ENCODE results near the gene LSAMP. TPM values are rescaled to one million over a fixed set of nuclear protein-coding genes. Genes with fewer than 3 reads are reported as not detected.

Gene LSAMP
- total RNA-seq, 1 donor from 2014 or later: 3.7 TPM

- Histone ChIP-seq H3K27me3 (ENCODE audit: control insufficient read depth in 3 of 3, insufficient read depth in 3 of 3, low read length in 3 of 3) (no peaks in the 10 kb centered on the region), H3K4me1 (ENCODE audit: control insufficient read depth in 3 of 3, insufficient read depth in 3 of 3, low read length in 3 of 3) (no peaks in the 10 kb centered on the region), H3K36me3 (ENCODE audit: control insufficient read depth in 3 of 3, insufficient read depth in 3 of 3, low read length in 3 of 3) (no peaks in the 10 kb centered on the region), H3K27ac (ENCODE audit: low read depth, low read length) (no peak overlapping the region), H3K9me3 (ENCODE audit: control insufficient read depth in 3 of 3, low read length in 3 of 3) (no peaks in the 10 kb centered on the region), H3K9ac (ENCODE audit: low read depth in 1 of 3, low read length in 3 of 3) (no peak overlapping the region), H3K4me3 (ENCODE audit: low read length in 3 of 3) (no peak overlapping the region)
Observed at GRCh38 chr3:116453666-116454346, 8.5 kb upstream of the LSAMP start.

GRCh38 chr3:116449546-116450350 is 4.5 kb upstream of the LSAMP start:
- no peak overlapping the region for H3K27ac ChIP-seq (ENCODE audit: low read depth, low read length)
- H3K36me3 ChIP-seq (ENCODE audit: control insufficient read depth in 3 of 3, insufficient read depth in 3 of 3, low read length in 3 of 3): no peaks in the 10 kb centered on the region
- H3K4me3 ChIP-seq (ENCODE audit: low read length in 3 of 3): no peak overlapping the region
- H3K9ac ChIP-seq (ENCODE audit: low read depth in 1 of 3, low read length in 3 of 3): no peak overlapping the region
- peaks cover 3 to 7% (median 3%) of the 10 kb centered on the region in 3 donors for H3K27me3 ChIP-seq (ENCODE audit: control insufficient read depth in 3 of 3, insufficient read depth in 3 of 3, low read length in 3 of 3)
- H3K9me3 ChIP-seq (ENCODE audit: control insufficient read depth in 3 of 3, low read length in 3 of 3): no peaks in the 10 kb centered on the region
- no peaks in the 10 kb centered on the region for H3K4me1 ChIP-seq (ENCODE audit: control insufficient read depth in 3 of 3, insufficient read depth in 3 of 3, low read length in 3 of 3)

DNA sequence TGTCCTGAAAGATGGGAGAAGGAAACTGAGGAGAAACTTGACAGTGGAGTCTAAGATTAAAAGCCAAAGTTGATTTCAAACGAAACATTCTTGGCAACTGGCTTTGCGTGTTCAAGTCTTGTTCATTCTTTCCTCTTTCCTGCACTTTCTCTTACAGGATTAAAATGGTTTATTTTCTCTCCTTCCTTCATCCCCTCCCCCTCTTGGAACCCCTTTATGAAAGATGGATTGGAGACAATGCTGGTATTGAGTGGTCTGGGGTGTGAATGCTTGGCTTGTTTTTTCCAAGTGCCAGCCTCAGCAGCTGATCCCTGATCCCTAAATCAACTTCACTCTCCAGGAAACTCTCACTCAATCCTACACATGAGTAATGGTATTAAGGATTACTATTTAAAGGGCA is 703 bp upstream of the LSAMP start:
- Histone ChIP-seq H3K27me3 (ENCODE audit: control insufficient read depth in 3 of 3, insufficient read depth in 3 of 3, low read length in 3 of 3) (peaks cover 7 to 12% (median 8%) of the 10 kb centered on the region in 3 donors), H3K36me3 (ENCODE audit: control insufficient read depth in 3 of 3, insufficient read depth in 3 of 3, low read length in 3 of 3) (no peaks in the 10 kb centered on the region), H3K4me3 (ENCODE audit: low read length in 3 of 3) (no peak overlapping the region), H3K9ac (ENCODE audit: low read depth in 1 of 3, low read length in 3 of 3) (no peak overlapping the region), H3K4me1 (ENCODE audit: control insufficient read depth in 3 of 3, insufficient read depth in 3 of 3, low read length in 3 of 3) (no peaks in the 10 kb centered on the region), H3K9me3 (ENCODE audit: control insufficient read depth in 3 of 3, low read length in 3 of 3) (no peaks in the 10 kb centered on the region), H3K27ac (ENCODE audit: low read depth, low read length) (no peak overlapping the region)

- H3K4me1 ChIP-seq (ENCODE audit: control insufficient read depth in 3 of 3, insufficient read depth in 3 of 3, low read length in 3 of 3): no peaks in the 10 kb centered on the region
- H3K27ac ChIP-seq (ENCODE audit: low read depth, low read length): no peak overlapping the region
- H3K9ac ChIP-seq (ENCODE audit: low read depth in 1 of 3, low read length in 3 of 3): no peak overlapping the region
- peak overlapping the region in 2 of 3 donors; percentile 43 to 51 for H3K4me3 ChIP-seq (ENCODE audit: low read length in 3 of 3)
- H3K27me3 ChIP-seq (ENCODE audit: control insufficient read depth in 3 of 3, insufficient read depth in 3 of 3, low read length in 3 of 3): peaks cover 7 to 12% (median 8%) of the 10 kb centered on the region in 3 donors
- no peaks in the 10 kb centered on the region for H3K9me3 ChIP-seq (ENCODE audit: control insufficient read depth in 3 of 3, low read length in 3 of 3)
- H3K36me3 ChIP-seq (ENCODE audit: control insufficient read depth in 3 of 3, insufficient read depth in 3 of 3, low read length in 3 of 3): no peaks in the 10 kb centered on the region
Observed at GRCh38 chr3:116444819-116445310, 422 bp downstream of the LSAMP start.

- Histone ChIP-seq H3K27ac (ENCODE audit: low read depth, low read length) (no peak overlapping the region), H3K9me3 (ENCODE audit: control insufficient read depth in 3 of 3, low read length in 3 of 3) (no peaks in the 10 kb centered on the region), H3K36me3 (ENCODE audit: control insufficient read depth in 3 of 3, insufficient read depth in 3 of 3, low read length in 3 of 3) (no peaks in the 10 kb centered on the region), H3K9ac (ENCODE audit: low read depth in 1 of 3, low read length in 3 of 3) (no peak overlapping the region), H3K27me3 (ENCODE audit: control insufficient read depth in 3 of 3, insufficient read depth in 3 of 3, low read length in 3 of 3) (peaks cover 7 to 12% (median 8%) of the 10 kb centered on the region in 3 donors), H3K4me3 (ENCODE audit: low read length in 3 of 3) (peak overlapping the region in 1 of 3 donors; percentile 43), H3K4me1 (ENCODE audit: control insufficient read depth in 3 of 3, insufficient read depth in 3 of 3, low read length in 3 of 3) (no peaks in the 10 kb centered on the region)
Observed at GRCh38 chr3:116444115-116444747, 1.1 kb downstream of the LSAMP start.

GRCh38 chr3:116443191-116443661 is 2.1 kb downstream of the LSAMP start:
- Histone ChIP-seq H3K9me3 (ENCODE audit: control insufficient read depth in 3 of 3, low read length in 3 of 3) (no peaks in the 10 kb centered on the region), H3K9ac (ENCODE audit: low read depth in 1 of 3, low read length in 3 of 3) (no peak overlapping the region), H3K4me3 (ENCODE audit: low read length in 3 of 3) (no peak overlapping the region), H3K27ac (ENCODE audit: low read depth, low read length) (no peak overlapping the region), H3K4me1 (ENCODE audit: control insufficient read depth in 3 of 3, insufficient read depth in 3 of 3, low read length in 3 of 3) (no peaks in the 10 kb centered on the region), H3K27me3 (ENCODE audit: control insufficient read depth in 3 of 3, insufficient read depth in 3 of 3, low read length in 3 of 3) (peaks cover 7 to 12% (median 8%) of the 10 kb centered on the region in 3 donors), H3K36me3 (ENCODE audit: control insufficient read depth in 3 of 3, insufficient read depth in 3 of 3, low read length in 3 of 3) (no peaks in the 10 kb centered on the region)

GRCh38 chr3:116442331-116443021 is 2.8 kb downstream of the LSAMP start:
- no peaks in the 10 kb centered on the region for H3K4me1 ChIP-seq (ENCODE audit: control insufficient read depth in 3 of 3, insufficient read depth in 3 of 3, low read length in 3 of 3)
- no peak overlapping the region for H3K9ac ChIP-seq (ENCODE audit: low read depth in 1 of 3, low read length in 3 of 3)
- H3K36me3 ChIP-seq (ENCODE audit: control insufficient read depth in 3 of 3, insufficient read depth in 3 of 3, low read length in 3 of 3): no peaks in the 10 kb centered on the region
- H3K27me3 ChIP-seq (ENCODE audit: control insufficient read depth in 3 of 3, insufficient read depth in 3 of 3, low read length in 3 of 3): peaks cover 7 to 12% (median 8%) of the 10 kb centered on the region in 3 donors
- no peak overlapping the region for H3K4me3 ChIP-seq (ENCODE audit: low read length in 3 of 3)
- H3K27ac ChIP-seq (ENCODE audit: low read depth, low read length): no peak overlapping the region
- H3K9me3 ChIP-seq (ENCODE audit: control insufficient read depth in 3 of 3, low read length in 3 of 3): no peaks in the 10 kb centered on the region

- Histone ChIP-seq H3K27ac (ENCODE audit: low read depth, low read length) (no peak overlapping the region), H3K9ac (ENCODE audit: low read depth in 1 of 3, low read length in 3 of 3) (no peak overlapping the region), H3K4me1 (ENCODE audit: control insufficient read depth in 3 of 3, insufficient read depth in 3 of 3, low read length in 3 of 3) (no peaks in the 10 kb centered on the region), H3K4me3 (ENCODE audit: low read length in 3 of 3) (no peak overlapping the region), H3K9me3 (ENCODE audit: control insufficient read depth in 3 of 3, low read length in 3 of 3) (no peaks in the 10 kb centered on the region), H3K36me3 (ENCODE audit: control insufficient read depth in 3 of 3, insufficient read depth in 3 of 3, low read length in 3 of 3) (no peaks in the 10 kb centered on the region), H3K27me3 (ENCODE audit: control insufficient read depth in 3 of 3, insufficient read depth in 3 of 3, low read length in 3 of 3) (peaks cover 7 to 12% (median 8%) of the 10 kb centered on the region in 3 donors)
Observed at GRCh38 chr3:116441652-116442051, 3.6 kb downstream of the LSAMP start.

DNA sequence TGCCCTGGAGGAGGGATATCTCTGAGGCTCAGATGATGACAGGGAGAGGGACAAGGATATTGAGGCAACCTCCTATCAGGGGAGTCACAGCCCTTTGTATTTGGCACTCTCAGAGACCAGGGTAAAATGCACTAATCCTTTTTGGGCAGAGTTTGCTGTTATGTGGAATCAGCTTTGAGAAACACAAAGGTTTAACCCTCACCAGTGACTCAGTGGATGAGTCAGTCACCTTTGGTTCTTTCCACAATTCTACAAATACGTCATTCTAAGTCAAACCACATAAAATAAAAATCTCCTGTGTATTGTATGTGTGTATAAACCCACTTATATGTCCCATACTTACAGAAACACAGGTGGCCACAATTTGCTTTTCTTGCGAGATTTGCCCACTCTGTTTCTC is 5.1 kb downstream of the LSAMP start:
- Histone ChIP-seq H3K9ac (ENCODE audit: low read depth in 1 of 3, low read length in 3 of 3) (no peak overlapping the region), H3K4me3 (ENCODE audit: low read length in 3 of 3) (no peak overlapping the region), H3K27ac (ENCODE audit: low read depth, low read length) (no peak overlapping the region), H3K4me1 (ENCODE audit: control insufficient read depth in 3 of 3, insufficient read depth in 3 of 3, low read length in 3 of 3) (no peaks in the 10 kb centered on the region), H3K9me3 (ENCODE audit: control insufficient read depth in 3 of 3, low read length in 3 of 3) (no peaks in the 10 kb centered on the region), H3K36me3 (ENCODE audit: control insufficient read depth in 3 of 3, insufficient read depth in 3 of 3, low read length in 3 of 3) (no peaks in the 10 kb centered on the region), H3K27me3 (ENCODE audit: control insufficient read depth in 3 of 3, insufficient read depth in 3 of 3, low read length in 3 of 3) (peaks cover 7 to 8% (median 7%) of the 10 kb centered on the region in 3 donors)
